CD4-positive, alpha-beta T cell (primary cell): ENCODE data around the gene LBH. TPM values are rescaled to one million over a fixed set of nuclear protein-coding genes. Genes with fewer than 3 reads are reported as not detected.

ENCODE experiments used
- ATAC-seq: fragments of 200-7000 bp; cut with Tn5 transposase; one replicate; pipeline ENCODE4 v1.10.0; 2022; ENCODE audit warnings: mild to moderate bottlenecking; ENCODE audit not compliant: poor library complexity
- CTCF ChIA-PET: fragments of 350-600 bp; sonication (Branson Sonifier 250); formaldehyde crosslinking; loops from one replicate; lab custom pipeline; 2021; ENCODE audit warnings: antibody characterized with exemption, inconsistent platforms; lab: Charles Lee
- POLR2A ChIA-PET: fragments of 350-600 bp; sonication (Branson Sonifier 250); formaldehyde crosslinking; loops from one replicate; lab custom pipeline; 2021; ENCODE audit warnings: antibody characterized with exemption, inconsistent platforms; lab: Charles Lee
- DNase-seq, 14 experiments: peaks; one replicate each; pipeline ENCODE4 v3.0.0-alpha.2; 2013 to 2020; ENCODE audit warnings: mixed read lengths in 2 of 14
- H3K27ac ChIP-seq, 2 donors: one replicate each; pipeline versions ENCODE4 v1.5.1 to v1.7.0; 2013; ENCODE audit warnings: low read length in 2 of 2, low read depth in 1 of 2, mild to moderate bottlenecking in 1 of 2
- H3K27me3 ChIP-seq, 2 experiments: 1 replicate in 1 of 2; 2 replicates in 1 of 2; pipeline versions ENCODE4 v1.6.1 to v1.7.0; 2013; ENCODE audit warnings: low read length in 2 of 2, control low read depth in 1 of 2, mild to moderate bottlenecking in 1 of 2, moderate library complexity in 1 of 2; ENCODE audit not compliant: insufficient read depth in 2 of 2, control insufficient read depth in 1 of 2
- H3K36me3 ChIP-seq: one replicate; pipeline ENCODE4 v1.6.1; 2013; ENCODE audit warnings: low read length, control low read depth; ENCODE audit not compliant: insufficient read depth
- H3K4me1 ChIP-seq: one replicate; pipeline ENCODE4 v1.6.1; 2013; ENCODE audit warnings: low read length, control low read depth; ENCODE audit not compliant: insufficient read depth
- H3K4me3 ChIP-seq: one replicate; pipeline ENCODE4 v1.5.1; 2013; ENCODE audit warnings: mild to moderate bottlenecking, low read length, moderate library complexity
- H3K9me3 ChIP-seq, 2 experiments: 1 replicate in 1 of 2; 2 replicates in 1 of 2; pipeline versions ENCODE4 v1.6.1 to v1.7.0; 2013; ENCODE audit warnings: low read length in 2 of 2, mild to moderate bottlenecking in 2 of 2, control low read depth in 1 of 2, moderate library complexity in 1 of 2; ENCODE audit not compliant: control insufficient read depth in 1 of 2, insufficient read depth in 1 of 2
- H3K27ac Mint-ChIP-seq: one replicate; pipeline ENCODE4 v1.8.0; 2020; ENCODE audit warnings: mixed read lengths
- H3K27me3 Mint-ChIP-seq: one replicate; pipeline ENCODE4 v1.8.0; 2021; ENCODE audit warnings: mixed read lengths
- H3K36me3 Mint-ChIP-seq: one replicate; pipeline ENCODE4 v1.8.0; 2021; ENCODE audit warnings: low read depth, mixed read lengths
- H3K4me1 Mint-ChIP-seq: one replicate; pipeline ENCODE4 v1.8.0; 2021; ENCODE audit warnings: low read depth, mixed read lengths
- H3K4me3 Mint-ChIP-seq: one replicate; pipeline ENCODE4 v1.8.0; 2020; ENCODE audit warnings: mild to moderate bottlenecking, mixed read lengths
- H3K9me3 Mint-ChIP-seq: one replicate; pipeline ENCODE4 v1.8.0; 2020; ENCODE audit warnings: mixed read lengths
- intact Hi-C, 2 experiments: fragments of 100-400 bp; cut with DNase I in 1 of 2; cut with micrococcal nuclease in 1 of 2; formaldehyde crosslinking; loops; one replicate each; pipeline versions ENCODE4 v1.15.1 to v1.9.0; 2023 to 2025; cut with DNase I, micrococcal nuclease
- total RNA-seq, 174 experiments: library from RNA in 2 of 174; stranded (reverse) in 2 of 174; gene quantifications; one replicate each; pipeline ENCODE4 v1.2.3 and lab custom pipeline; 2021 to 2026
- TF ChIP-seq, protein P1 (sequence below): fragments of 200-600 bp; IDR thresholded peaks from one replicate; pipeline ENCODE4 v1.8.0; 2022; ENCODE audit warnings: antibody characterized with exemption, mild to moderate bottlenecking

Gene LBH
- total RNA-seq, 2 experiments from 2014 or later, result 131 to 135 TPM

DNA sequence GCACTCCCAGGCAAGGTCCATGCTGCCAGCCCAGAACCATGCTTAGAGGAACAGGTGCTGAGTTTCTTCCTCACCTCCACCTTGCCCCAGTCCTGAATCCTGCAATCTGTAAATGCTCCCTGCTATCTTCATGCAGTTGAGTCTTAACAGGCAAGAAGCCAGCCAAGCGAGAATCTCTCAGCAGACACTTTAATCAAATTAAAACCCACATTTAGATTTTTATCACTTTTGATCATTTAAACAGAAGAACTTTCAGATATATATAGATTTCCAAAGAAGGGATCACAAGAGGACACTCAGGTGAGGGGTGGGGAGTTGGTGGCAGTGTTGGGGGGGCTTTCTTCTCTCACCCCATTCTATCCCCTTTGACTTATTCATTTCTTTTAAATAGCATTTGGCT, 25.9 kb upstream of the LBH start:
- ATAC-seq, result no peak
- H3K36me3 ChIP-seq, result no peaks in the 10 kb centered on the region
- no peaks in the 10 kb centered on the region for H3K27me3 ChIP-seq
- intact Hi-C loops, result loop anchor here in 1 of 2 experiments (2.0 to 5.0 kb wide), 2 partner anchors 39 to 1127 kb away; no protein-coding TSS in a partner anchor
- no peak overlapping the region for H3K4me3 ChIP-seq
- H3K4me1 ChIP-seq, result peaks cover 21% of the 10 kb centered on the region
- no peaks in the 10 kb centered on the region for H3K9me3 ChIP-seq
- Mint-ChIP-seq H3K4me3 (no peak overlapping the region), H3K36me3 (no peaks in the 10 kb centered on the region), H3K27me3 (no peaks in the 10 kb centered on the region), H3K9me3 (no peaks in the 10 kb centered on the region), H3K4me1 (peaks cover 30% of the 10 kb centered on the region), H3K27ac (peak overlapping the region; percentile 24)
- DNase-seq, result no peak
- H3K27ac ChIP-seq, result no peak overlapping the region
- ChIA-PET POLR2A (interaction anchor here (0.6 to 5.8 kb wide), 2 partner anchors 27 to 59 kb away, joined by 3 to 137 read pairs; partner anchors contain the start of genes LBH and YPEL5), CTCF (no interaction called here)
- TF ChIP-seq, protein P1, sequence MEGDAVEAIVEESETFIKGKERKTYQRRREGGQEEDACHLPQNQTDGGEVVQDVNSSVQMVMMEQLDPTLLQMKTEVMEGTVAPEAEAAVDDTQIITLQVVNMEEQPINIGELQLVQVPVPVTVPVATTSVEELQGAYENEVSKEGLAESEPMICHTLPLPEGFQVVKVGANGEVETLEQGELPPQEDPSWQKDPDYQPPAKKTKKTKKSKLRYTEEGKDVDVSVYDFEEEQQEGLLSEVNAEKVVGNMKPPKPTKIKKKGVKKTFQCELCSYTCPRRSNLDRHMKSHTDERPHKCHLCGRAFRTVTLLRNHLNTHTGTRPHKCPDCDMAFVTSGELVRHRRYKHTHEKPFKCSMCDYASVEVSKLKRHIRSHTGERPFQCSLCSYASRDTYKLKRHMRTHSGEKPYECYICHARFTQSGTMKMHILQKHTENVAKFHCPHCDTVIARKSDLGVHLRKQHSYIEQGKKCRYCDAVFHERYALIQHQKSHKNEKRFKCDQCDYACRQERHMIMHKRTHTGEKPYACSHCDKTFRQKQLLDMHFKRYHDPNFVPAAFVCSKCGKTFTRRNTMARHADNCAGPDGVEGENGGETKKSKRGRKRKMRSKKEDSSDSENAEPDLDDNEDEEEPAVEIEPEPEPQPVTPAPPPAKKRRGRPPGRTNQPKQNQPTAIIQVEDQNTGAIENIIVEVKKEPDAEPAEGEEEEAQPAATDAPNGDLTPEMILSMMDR, result no peak

DNA sequence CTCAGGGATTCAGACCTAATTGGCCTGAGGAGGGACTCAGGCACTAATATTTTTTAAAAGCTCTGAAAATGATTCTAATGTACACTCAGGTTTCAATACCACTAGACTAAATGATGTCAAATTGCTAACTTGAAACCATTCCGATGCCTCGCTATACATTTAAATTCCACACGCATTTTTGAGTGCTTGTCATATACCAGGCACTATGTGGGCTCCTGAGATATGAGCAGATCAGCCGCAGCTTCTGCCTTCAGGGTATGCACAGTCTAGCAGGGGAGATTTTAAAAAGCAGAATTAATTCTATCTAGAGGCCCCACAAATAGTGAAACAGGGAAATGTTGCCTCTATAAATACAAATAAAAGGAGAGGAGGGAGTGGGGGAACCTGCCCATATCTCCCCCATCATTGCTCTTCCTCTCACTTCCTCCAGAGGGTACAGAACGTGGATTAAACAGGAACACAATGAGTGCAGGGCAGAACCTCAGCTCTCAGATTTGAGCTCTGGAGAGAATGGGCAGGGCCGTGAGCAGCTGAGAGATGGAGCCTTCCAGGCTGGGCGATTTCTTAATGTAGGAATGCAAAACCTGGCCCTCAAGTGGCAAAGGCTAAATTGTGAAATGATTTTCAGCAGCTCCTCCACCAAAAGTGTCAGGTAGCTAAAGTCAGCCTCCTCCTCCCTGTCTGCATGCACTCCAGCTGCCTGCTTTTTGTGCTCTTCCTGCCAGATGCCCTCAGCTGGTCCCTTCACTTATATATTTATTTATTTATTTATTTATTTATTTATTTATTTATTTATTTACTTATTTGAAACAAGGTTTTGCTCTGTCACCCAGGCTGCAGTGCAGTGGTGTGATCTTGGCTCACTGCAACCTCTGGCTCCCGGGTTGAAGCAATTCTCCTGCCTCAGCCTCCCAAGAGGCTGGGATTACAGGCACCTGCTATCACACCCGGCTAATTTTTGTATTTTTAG, 24.6 kb upstream of the LBH start:
- Histone ChIP-seq H3K4me1 (peaks cover 21% of the 10 kb centered on the region), H3K27ac (no peak overlapping the region), H3K36me3 (no peaks in the 10 kb centered on the region), H3K4me3 (no peak overlapping the region), H3K9me3 (no peaks in the 10 kb centered on the region), H3K27me3 (no peaks in the 10 kb centered on the region)
- ChIA-PET CTCF (interaction anchor here (0.7 to 4.9 kb wide), 6 partner anchors 27 to 505 kb away, joined by 3 to 46 read pairs (median 8); partner anchors contain the start of gene LBH), POLR2A (interaction anchor here (2.4 to 5.8 kb wide), 3 partner anchors 18 to 60 kb away, joined by 16 to 137 read pairs (median 87); partner anchors contain the start of gene LBH)
- no peak for DNase-seq
- Mint-ChIP-seq H3K9me3 (no peaks in the 10 kb centered on the region), H3K27ac (peak overlapping the region; percentile 56), H3K27me3 (no peaks in the 10 kb centered on the region), H3K36me3 (no peaks in the 10 kb centered on the region), H3K4me3 (no peak overlapping the region), H3K4me1 (peaks cover 31% of the 10 kb centered on the region)
- intact Hi-C loops, result loop anchor here in 1 of 2 experiments (5.0 kb wide), 1 partner anchor 1126 kb away; no protein-coding TSS in a partner anchor
- TF ChIP-seq, protein P1, result no peak
- ATAC-seq, result no peak

GRCh38 chr2:30208453-30208852, 22.9 kb upstream of the LBH start:
- intact Hi-C loops, result loop anchor here (1.0 to 5.0 kb wide), 5 partner anchors 16 to 1124 kb away; no protein-coding TSS in a partner anchor
- peaks cover 21% of the 10 kb centered on the region for H3K4me1 ChIP-seq
- ATAC-seq, result peak; percentile 58

More at GRCh38 chr2:30208453-30208852, 22.9 kb upstream of the LBH start:
- Histone ChIP-seq H3K36me3 (no peaks in the 10 kb centered on the region), H3K9me3 (no peaks in the 10 kb centered on the region), H3K4me3 (no peak overlapping the region), H3K27ac (peak overlapping the region in 1 of 2 donors; percentile 9), H3K27me3 (no peaks in the 10 kb centered on the region)
- peaks cover 31% of the 10 kb centered on the region for H3K4me1 Mint-ChIP-seq
- H3K9me3 Mint-ChIP-seq, result no peaks in the 10 kb centered on the region
- POLR2A ChIA-PET, result interaction anchor here (1.0 to 5.8 kb wide), 18 partner anchors 16 to 503 kb away, joined by 3 to 137 read pairs (median 8); partner anchors contain the start of genes LBH and YPEL5
- peak overlapping the region; percentile 82 for H3K27ac Mint-ChIP-seq
- CTCF ChIA-PET, result interaction anchor here (0.6 to 4.9 kb wide), 21 partner anchors 9 to 506 kb away, joined by 3 to 51 read pairs (median 5); partner anchors contain the start of genes LBH and LCLAT1
- H3K27me3 Mint-ChIP-seq, result no peaks in the 10 kb centered on the region
- peak overlapping the region; percentile 42 for H3K4me3 Mint-ChIP-seq
- TF ChIP-seq, protein P1, result peak; percentile 96
- peak in 10 of 14 experiments; percentile 16 to 74 (median 33) for DNase-seq
- H3K36me3 Mint-ChIP-seq, result no peaks in the 10 kb centered on the region
